GM12891 (cell line): ENCODE data around the gene TUBB1.

Source experiments
- PAX5 ChIP-seq: IDR thresholded peaks from 2 replicates; pipeline ENCODE4 v1.6.1; 2011; ENCODE audit warnings: low read length, moderate library complexity, mild to moderate bottlenecking; ENCODE audit not compliant: insufficient read depth, severe bottlenecking
- POLR2A ChIP-seq: IDR thresholded peaks from 2 replicates; pipeline ENCODE4 v1.6.1; 2011; ENCODE audit warnings: low read depth, low read length, control low read depth
- POLR2AphosphoS5 ChIP-seq: IDR thresholded peaks from 2 replicates; pipeline ENCODE4 v1.6.1; 2011; ENCODE audit warnings: low read depth, low read length, control low read depth

GRCh38 chr20:58975353-58975752 is 43.9 kb upstream of the TUBB1 start:
- TF ChIP-seq PAX5 (no peak), POLR2A (no peak), POLR2AphosphoS5 (no peak)
